OCI-LY7 (cell line): Measurements from ENCODE around the gene SLC9A3. TPM values are rescaled to one million over a fixed set of nuclear protein-coding genes. Genes with fewer than 3 reads are reported as not detected.
A peak's percentile ranks its signal among the peaks of the same experiment; 100 is the strongest.

Source experiments
- BruUV-seq: library from RNA; stranded (reverse); fragments of 400-500 nt; replicated peaks from 2 replicates; lab custom pipeline; 2021; lab: Mats Ljungman, UMichigan
- CTCF ChIA-PET: fragments of 300-600 bp; sonication (Branson Sonifier 250); formaldehyde crosslinking; loops from one replicate; lab custom pipeline; 2022; ENCODE audit warnings: antibody characterized with exemption; ENCODE audit not compliant: unreplicated experiment; lab: Charles Lee
- POLR2A ChIA-PET: fragments of 300-600 bp; sonication (Branson Sonifier 250); formaldehyde crosslinking; loops from one replicate; lab custom pipeline; 2022; ENCODE audit warnings: antibody characterized with exemption; lab: Charles Lee
- DNase-seq: peaks from one replicate; pipeline ENCODE4 v3.0.0-alpha.2; 2015; ENCODE audit warnings: low spot score
- H2AFZ ChIP-seq: fragments of 200-600 bp; sonication (generic), shearing (Covaris generic); 2 replicates; pipeline ENCODE4 v1.6.1; 2014; ENCODE audit warnings: mild to moderate bottlenecking, antibody characterized with exemption, low read length, moderate library complexity
- H3K27ac ChIP-seq: fragments of 200-600 bp; sonication (generic); 2 replicates; pipeline ENCODE4 v1.5.1; 2014; ENCODE audit warnings: mixed run types, low read depth, mild to moderate bottlenecking, moderate library complexity, low read length, inconsistent platforms; ENCODE audit not compliant: poor library complexity, severe bottlenecking
- H3K36me3 ChIP-seq: fragments of 200-600 bp; sonication (generic); 2 replicates; pipeline ENCODE4 v1.6.1; 2014; ENCODE audit warnings: mild to moderate bottlenecking, antibody characterized with exemption, low read length, moderate library complexity, mixed read lengths; ENCODE audit not compliant: insufficient read depth
- H3K4me1 ChIP-seq: fragments of 200-600 bp; sonication (generic); 2 replicates; pipeline ENCODE4 v1.5.1; 2014; ENCODE audit warnings: mild to moderate bottlenecking, low read length; ENCODE audit not compliant: insufficient read depth, poor library complexity, severe bottlenecking
- H3K4me2 ChIP-seq: fragments of 200-600 bp; sonication (generic); 2 replicates; pipeline ENCODE4 v1.6.1; 2014; ENCODE audit warnings: mild to moderate bottlenecking, low read length
- H3K4me3 ChIP-seq: fragments of 200-600 bp; sonication (generic); 2 replicates; pipeline ENCODE4 v1.5.1; 2014; ENCODE audit warnings: mild to moderate bottlenecking, low read depth, low read length; ENCODE audit not compliant: poor library complexity, severe bottlenecking
- H3K79me2 ChIP-seq: fragments of 200-600 bp; sonication (generic); 2 replicates; pipeline ENCODE4 v1.6.1; 2016; ENCODE audit warnings: low read depth, mild to moderate bottlenecking, low read length, moderate library complexity, mixed read lengths; ENCODE audit not compliant: insufficient read depth
- H3K9me2 ChIP-seq: fragments of 200-600 bp; sonication (generic); 2 replicates; pipeline ENCODE4 v1.6.1; 2016; ENCODE audit warnings: mild to moderate bottlenecking, low read length, mixed read lengths; ENCODE audit not compliant: insufficient read depth
- H3K9me3 ChIP-seq: fragments of 200-600 bp; sonication (generic); 2 replicates; pipeline ENCODE4 v1.6.1; 2014; ENCODE audit warnings: mild to moderate bottlenecking, mixed run types, low read length, mixed read lengths
- H4K20me1 ChIP-seq: fragments of 200-600 bp; sonication (generic); 2 replicates; pipeline ENCODE4 v1.6.1; 2014; ENCODE audit warnings: mild to moderate bottlenecking, antibody characterized with exemption, low read length, moderate library complexity, mixed read lengths; ENCODE audit not compliant: insufficient read depth
- EZH2phosphoT487 ChIP-seq: fragments of 200-600 bp; sonication (generic); IDR thresholded peaks from 2 replicates; pipeline ENCODE4 v1.6.1; 2018; ENCODE audit warnings: low read depth, borderline replicate concordance, mild to moderate bottlenecking, mixed run types, antibody characterized with exemption, low read length, moderate library complexity, mixed read lengths
- intact Hi-C: fragments of 100-400 bp; cut with micrococcal nuclease; formaldehyde crosslinking; loops from one replicate; pipeline ENCODE4 v1.10.0; 2022; ENCODE audit not compliant: unreplicated experiment
- total RNA-seq, 2 experiments: library from RNA; depleted of rRNA in 1 of 2; stranded (reverse); fragments of >200 nt in 1 of 2; shearing (Covaris generic) in 1 of 2; gene quantifications; 2 replicates each; pipeline ENCODE4 v1.2.3, GENCODE V29; 2014 to 2022
- TF ChIP-seq, protein P1 (sequence below): fragments of 200-600 bp; sonication (generic); conservative IDR thresholded peaks from 2 replicates; pipeline ENCODE4 v1.5.1; 2014; ENCODE audit warnings: mild to moderate bottlenecking, antibody characterized with exemption, low read length, moderate library complexity, mixed read lengths

Gene SLC9A3
- total RNA-seq, 2 experiments from 2014 or later = 2.0 to 4.3 TPM

DNA sequence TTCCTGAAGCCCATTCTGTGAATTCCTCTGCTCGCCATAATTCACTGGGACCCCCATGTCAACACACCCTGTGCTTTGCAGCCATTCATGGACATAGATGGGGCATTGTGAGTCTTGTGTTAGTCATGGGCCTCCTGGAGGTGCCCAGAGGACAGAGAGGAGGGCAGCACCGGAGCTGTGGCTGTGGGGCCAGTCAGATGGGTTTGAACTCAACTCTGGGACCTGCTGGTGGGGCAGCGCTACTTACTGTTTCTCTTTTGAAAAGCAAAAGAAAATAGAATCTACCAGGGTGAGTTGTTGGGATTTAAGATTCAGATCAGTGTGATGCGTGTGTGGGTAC is 92.6 kb downstream of the SLC9A3 start:
- ChIA-PET CTCF (no interaction called here), POLR2A (no interaction called here)
- Histone ChIP-seq H3K9me3 (no peaks in the 10 kb centered on the region), H3K4me2 (no peak overlapping the region), H3K4me3 (no peak overlapping the region), H3K36me3 (no peaks in the 10 kb centered on the region), H2AFZ (no peak overlapping the region), H3K9me2 (no peaks in the 10 kb centered on the region), H3K27ac (no peak overlapping the region), H3K79me2 (no peaks in the 10 kb centered on the region), H3K4me1 (no peaks in the 10 kb centered on the region), H4K20me1 (no peaks in the 10 kb centered on the region)
- no TSS peak for BruUV-seq
- TF ChIP-seq EZH2phosphoT487 = no peak
- TF ChIP-seq, protein P1, sequence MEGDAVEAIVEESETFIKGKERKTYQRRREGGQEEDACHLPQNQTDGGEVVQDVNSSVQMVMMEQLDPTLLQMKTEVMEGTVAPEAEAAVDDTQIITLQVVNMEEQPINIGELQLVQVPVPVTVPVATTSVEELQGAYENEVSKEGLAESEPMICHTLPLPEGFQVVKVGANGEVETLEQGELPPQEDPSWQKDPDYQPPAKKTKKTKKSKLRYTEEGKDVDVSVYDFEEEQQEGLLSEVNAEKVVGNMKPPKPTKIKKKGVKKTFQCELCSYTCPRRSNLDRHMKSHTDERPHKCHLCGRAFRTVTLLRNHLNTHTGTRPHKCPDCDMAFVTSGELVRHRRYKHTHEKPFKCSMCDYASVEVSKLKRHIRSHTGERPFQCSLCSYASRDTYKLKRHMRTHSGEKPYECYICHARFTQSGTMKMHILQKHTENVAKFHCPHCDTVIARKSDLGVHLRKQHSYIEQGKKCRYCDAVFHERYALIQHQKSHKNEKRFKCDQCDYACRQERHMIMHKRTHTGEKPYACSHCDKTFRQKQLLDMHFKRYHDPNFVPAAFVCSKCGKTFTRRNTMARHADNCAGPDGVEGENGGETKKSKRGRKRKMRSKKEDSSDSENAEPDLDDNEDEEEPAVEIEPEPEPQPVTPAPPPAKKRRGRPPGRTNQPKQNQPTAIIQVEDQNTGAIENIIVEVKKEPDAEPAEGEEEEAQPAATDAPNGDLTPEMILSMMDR = no peak
- no peak for DNase-seq
- intact Hi-C loops = loop anchor here (1.0 kb wide), 1 partner anchor 114 kb away; no protein-coding TSS in a partner anchor

DNA sequence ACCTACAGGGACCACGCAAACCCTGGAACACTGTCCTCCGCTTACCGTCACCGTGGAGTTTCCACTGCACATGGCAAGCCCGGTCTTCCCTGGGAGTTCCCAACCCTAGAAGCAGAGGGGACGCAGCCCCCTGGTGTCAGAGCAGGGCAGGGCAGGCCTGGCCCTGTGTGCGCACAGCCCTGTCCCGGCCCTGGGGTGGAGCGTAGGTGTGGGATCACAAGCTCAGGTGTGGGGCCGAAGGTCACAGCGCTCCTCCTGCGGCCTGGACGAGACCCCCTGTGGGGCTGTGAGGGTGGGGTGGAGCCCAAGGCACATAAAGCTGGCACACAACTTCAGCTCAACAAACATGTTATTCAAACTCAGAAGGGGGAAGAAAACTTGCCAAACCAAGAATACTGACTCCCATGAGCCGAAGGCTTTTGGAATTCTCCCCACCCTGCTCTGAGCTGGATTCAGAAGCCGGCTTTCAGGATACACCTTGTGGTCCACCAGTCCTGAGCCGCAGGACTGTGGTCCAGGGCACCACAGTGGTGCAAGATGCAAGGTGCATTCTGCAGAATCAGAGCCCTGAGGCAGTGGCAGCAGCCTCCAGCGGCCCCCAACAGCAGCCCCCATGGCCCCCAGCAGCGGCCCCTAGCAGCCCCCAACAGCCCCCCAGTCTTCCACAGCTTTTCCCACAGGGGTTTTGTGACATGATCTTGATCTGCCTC is 93.1 kb downstream of the SLC9A3 start:
- POLR2A ChIA-PET = no interaction called here
- no peaks in the 10 kb centered on the region for H4K20me1 ChIP-seq
- no peak overlapping the region for H3K27ac ChIP-seq
- H3K4me3 ChIP-seq = no peak overlapping the region
- no peaks in the 10 kb centered on the region for H3K4me1 ChIP-seq
- peak; percentile 50 for DNase-seq
- CTCF ChIA-PET = no interaction called here
- H3K79me2 ChIP-seq = no peaks in the 10 kb centered on the region
- H2AFZ ChIP-seq = no peak overlapping the region
- intact Hi-C loops = loop anchor here (1.0 kb wide), 1 partner anchor 114 kb away; no protein-coding TSS in a partner anchor
- no peaks in the 10 kb centered on the region for H3K9me2 ChIP-seq
- no TSS peak for BruUV-seq
- no peaks in the 10 kb centered on the region for H3K9me3 ChIP-seq
- H3K4me2 ChIP-seq = no peak overlapping the region
- TF ChIP-seq, protein P1 = peak; percentile 77
- TF ChIP-seq EZH2phosphoT487 = no peak
- no peaks in the 10 kb centered on the region for H3K36me3 ChIP-seq

GRCh38 chr5:430214-430925 is 93.9 kb downstream of the SLC9A3 start:
- Histone ChIP-seq H3K4me2 (no peak overlapping the region), H3K9me2 (no peaks in the 10 kb centered on the region), H3K27ac (no peak overlapping the region), H4K20me1 (no peaks in the 10 kb centered on the region), H3K9me3 (no peaks in the 10 kb centered on the region), H3K79me2 (no peaks in the 10 kb centered on the region), H3K4me3 (no peak overlapping the region), H3K4me1 (no peaks in the 10 kb centered on the region), H2AFZ (no peak overlapping the region), H3K36me3 (no peaks in the 10 kb centered on the region)
- CTCF ChIA-PET = no interaction called here
- TF ChIP-seq EZH2phosphoT487 = no peak
- TF ChIP-seq, protein P1 = no peak
- no peak for DNase-seq
- no TSS peak for BruUV-seq
- intact Hi-C loops = no loop called here
- POLR2A ChIA-PET = no interaction called here
